Mucosa of gallbladder (tissue), 1 donor: ENCODE measurements around the gene CSNK1G2. TPM values are rescaled to one million over a fixed set of nuclear protein-coding genes. Genes with fewer than 3 reads are reported as not detected.

Source experiments
- DNase-seq: peaks from one replicate; pipeline ENCODE4 v3.0.0-alpha.2; 2020; ENCODE audit warnings: low spot score
- total RNA-seq: library from RNA; stranded (reverse); gene quantifications from one replicate; pipeline ENCODE4 v1.2.1, GENCODE V29; 2021
- donor health status: DM: no; HTN: no; CAD: no.

The CSNK1G2 gene
- total RNA-seq, 1 donor from 2014 or later: 77.5 TPM

GRCh38 chr19:2018752-2019151 lies 77.8 kb downstream of the CSNK1G2 start:
- DNase-seq: no peak

GRCh38 chr19:2021453-2022140 lies 80.6 kb downstream of the CSNK1G2 start:
- DNase-seq: no peak

- DNase-seq: no peak
Observed at GRCh38 chr19:2022289-2022688, 81.3 kb downstream of the CSNK1G2 start.

DNA sequence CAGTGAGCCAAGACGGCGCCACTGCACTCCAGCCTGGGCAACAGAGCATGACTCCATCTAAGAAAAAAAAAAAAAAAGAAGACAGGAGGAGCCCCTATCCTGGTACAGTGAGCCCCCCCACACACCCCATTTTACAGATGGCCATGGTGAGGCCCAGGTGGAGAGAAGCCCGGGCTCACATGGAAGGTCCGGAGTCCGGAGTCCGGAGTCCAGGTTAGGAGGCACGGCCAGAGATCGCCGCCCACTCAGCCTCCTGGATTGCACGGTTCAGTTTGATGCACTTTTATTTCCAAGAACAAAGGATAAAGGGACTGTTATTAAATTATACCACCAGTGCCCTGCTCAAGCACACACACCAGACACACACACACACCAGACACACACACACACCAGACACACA lies 85.8 kb downstream of the CSNK1G2 start:
- DNase-seq: no peak

- no peak for DNase-seq
Observed at GRCh38 chr19:2027361-2027760, 86.4 kb downstream of the CSNK1G2 start.

Other genes with a start within 250 kb of the CSNK1G2 start
- 6.3 TPM for gene ONECUT3, start 187.7 kb upstream of the CSNK1G2 start, total RNA-seq
- gene ATP8B3, start 128.9 kb upstream of the CSNK1G2 start, total RNA-seq: 2.9 TPM
- gene REXO1, start 92.7 kb upstream of the CSNK1G2 start, total RNA-seq: 39.2 TPM
- 23.2 TPM for gene KLF16, start 77.6 kb upstream of the CSNK1G2 start, total RNA-seq
- 85.2 TPM for gene ABHD17A, start 55.7 kb upstream of the CSNK1G2 start, total RNA-seq
- 10.6 TPM for gene ADAT3, start 35.8 kb upstream of the CSNK1G2 start, total RNA-seq
- gene SCAMP4, start 35.8 kb upstream of the CSNK1G2 start, total RNA-seq: 89.3 TPM
- 92.2 TPM for gene BTBD2, start 74.5 kb downstream of the CSNK1G2 start, total RNA-seq
- 246 TPM for gene MKNK2, start 110.1 kb downstream of the CSNK1G2 start, total RNA-seq
- 59.0 TPM for gene MOB3A, start 155.2 kb downstream of the CSNK1G2 start, total RNA-seq
- gene IZUMO4, start 155.7 kb downstream of the CSNK1G2 start, total RNA-seq: 11.5 TPM
- gene AP3D1, start 210.4 kb downstream of the CSNK1G2 start, total RNA-seq: 125 TPM
- 40.1 TPM for gene DOT1L, start 222.8 kb downstream of the CSNK1G2 start, total RNA-seq